NOMO-1 treated with DMSO at 0.1 percent for 48 hours (cell line): ENCODE data around the gene RANBP17.
"Not testable (repeated sequence)": the region's sequence is repeated elsewhere in the genome, so short reads cannot be mapped to it uniquely, and the experiment has no call there.

Source experiments
- DNase-seq: peaks from one replicate; lab custom pipeline; 2025; ENCODE audit not compliant: unreplicated experiment; lab: John Stamatoyannopoulos, UW

RANBP17 gene

DNA sequence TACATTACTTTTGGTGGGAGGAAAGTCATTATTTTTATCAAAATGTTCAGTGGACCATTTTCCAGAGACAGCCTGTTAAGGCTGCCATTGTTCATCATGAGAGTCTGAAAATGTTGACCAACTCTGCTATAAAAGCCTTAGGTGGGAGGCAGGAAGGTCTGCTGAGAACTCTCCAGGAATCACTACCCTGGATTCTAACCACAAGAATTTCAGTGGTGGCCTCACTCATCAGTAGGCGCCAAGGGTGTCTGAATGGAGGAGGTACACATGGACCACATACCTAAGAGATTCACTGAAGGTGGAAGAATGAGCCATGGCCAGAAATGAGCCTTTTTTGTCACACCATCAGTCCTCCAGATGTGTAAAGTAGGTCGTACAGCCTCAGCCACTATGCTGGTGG is 426.2 kb downstream of the RANBP17 start:
- DNase-seq = no peak

DNA sequence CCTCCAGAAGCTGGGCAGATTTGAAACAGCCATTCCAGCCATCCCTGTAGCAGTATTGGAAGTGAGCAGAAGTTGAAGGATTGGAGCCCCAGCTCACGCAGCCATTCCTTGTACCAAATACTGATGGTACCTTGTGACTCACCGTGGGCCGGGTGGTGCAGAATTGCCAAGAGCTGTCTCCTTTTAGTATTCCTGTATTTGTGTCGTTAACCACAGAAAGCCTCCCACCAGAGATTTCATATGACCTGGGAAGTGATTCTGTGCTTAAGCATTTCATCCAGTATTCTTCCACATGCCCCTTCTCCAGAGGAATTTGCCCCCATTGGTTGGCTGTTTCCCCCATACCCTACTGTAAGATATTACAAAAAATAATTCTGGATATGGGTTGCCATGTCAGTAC is 429.6 kb downstream of the RANBP17 start:
- no peak for DNase-seq

DNA sequence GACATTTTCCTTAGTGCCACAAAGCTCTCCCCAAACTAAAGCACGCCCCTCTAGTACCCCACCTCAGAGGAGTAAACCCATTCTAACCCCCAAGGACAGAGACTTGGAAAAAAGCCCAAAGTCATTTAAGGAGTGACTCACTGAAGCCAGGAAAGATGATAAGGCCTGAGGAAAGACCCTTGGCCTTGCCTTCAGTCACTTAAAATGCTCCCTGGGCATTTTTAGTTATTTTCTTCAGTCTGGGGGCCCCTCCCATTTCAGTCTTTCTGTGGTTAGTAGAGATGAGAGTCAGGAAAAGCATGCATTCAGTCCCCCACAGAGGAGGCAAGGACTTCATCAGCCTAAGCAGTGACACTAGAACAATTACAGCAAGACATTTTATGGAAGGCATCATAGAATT is 433.5 kb downstream of the RANBP17 start:
- no peak for DNase-seq

DNA sequence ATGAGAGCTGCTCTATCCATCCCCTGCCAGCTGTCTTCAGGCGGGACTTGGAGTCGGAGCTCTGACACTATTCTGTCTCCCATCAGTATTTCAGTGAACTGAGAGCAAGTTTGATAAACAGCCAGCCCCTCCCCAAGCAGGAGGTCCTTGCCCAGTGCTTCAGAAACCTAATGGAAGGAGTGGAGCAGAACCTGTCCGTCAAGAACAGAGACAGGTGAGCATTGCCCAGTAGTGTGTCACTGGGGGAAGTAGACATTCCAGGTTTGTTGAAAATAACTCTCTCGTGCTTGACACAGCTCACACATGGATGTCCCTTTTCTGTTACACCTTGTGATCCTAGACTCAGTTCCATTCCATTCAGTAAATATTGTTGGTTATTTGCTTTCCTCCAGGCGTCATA is 434.0 kb downstream of the RANBP17 start:
- DNase-seq = no peak

DNA sequence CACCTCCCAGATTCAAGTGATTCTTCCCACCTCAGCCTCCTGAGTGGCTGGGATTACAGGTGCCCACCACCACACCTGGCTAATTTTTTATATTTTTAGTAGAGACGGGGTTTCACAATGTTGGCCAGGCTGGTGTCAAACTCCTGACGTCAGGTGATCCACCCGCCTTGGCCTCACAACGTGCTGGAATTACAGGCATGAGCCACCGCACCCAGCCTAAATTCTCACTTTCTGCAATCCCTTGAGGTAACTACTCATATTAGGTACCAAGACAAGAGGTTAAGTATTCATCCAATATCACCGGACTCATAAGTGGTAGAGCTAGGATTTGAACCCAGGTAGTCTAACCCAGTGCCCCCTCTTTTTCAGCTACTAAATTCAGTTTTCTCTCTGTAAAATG is 436.1 kb downstream of the RANBP17 start:
- DNase-seq = not testable (repeated sequence)

DNA sequence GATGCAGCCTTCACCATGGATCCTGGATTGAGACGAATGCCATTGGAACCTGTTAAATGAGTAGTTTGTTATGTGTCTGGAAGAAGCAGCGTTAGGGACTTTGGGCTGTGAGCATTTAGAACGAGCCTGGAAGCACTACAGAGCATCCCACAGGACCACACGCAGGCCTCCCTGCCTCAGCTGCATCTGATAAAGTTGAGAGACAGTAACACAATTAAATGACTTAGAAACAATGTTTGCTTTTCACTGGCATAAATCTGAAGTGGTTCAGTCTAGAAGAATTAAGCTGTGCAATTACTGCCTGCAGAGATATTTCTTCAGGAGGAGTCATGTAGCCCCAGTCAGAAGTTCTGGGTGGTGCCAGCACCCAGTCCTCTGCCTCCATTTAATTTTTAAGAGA is 437.4 kb downstream of the RANBP17 start:
- no peak for DNase-seq

DNA sequence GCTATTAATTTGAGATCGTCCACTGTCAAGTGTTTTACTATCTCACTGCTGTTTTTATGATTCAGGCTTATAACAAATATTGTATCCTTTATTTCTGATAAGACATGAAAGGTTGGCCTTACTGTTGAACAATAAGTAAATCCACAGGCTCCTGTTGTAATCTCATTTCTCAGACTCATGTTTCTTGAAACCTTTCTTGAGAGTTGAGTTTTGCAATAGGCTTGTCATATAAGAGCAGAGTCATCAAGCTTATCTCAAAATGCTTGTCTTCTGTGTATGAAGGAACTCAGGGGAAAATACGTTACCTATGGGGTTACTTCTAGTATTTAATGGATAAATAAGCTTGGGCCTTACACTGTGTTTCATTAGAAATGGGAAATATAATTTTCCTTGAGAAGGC is 438.0 kb downstream of the RANBP17 start:
- DNase-seq = no peak

DNA sequence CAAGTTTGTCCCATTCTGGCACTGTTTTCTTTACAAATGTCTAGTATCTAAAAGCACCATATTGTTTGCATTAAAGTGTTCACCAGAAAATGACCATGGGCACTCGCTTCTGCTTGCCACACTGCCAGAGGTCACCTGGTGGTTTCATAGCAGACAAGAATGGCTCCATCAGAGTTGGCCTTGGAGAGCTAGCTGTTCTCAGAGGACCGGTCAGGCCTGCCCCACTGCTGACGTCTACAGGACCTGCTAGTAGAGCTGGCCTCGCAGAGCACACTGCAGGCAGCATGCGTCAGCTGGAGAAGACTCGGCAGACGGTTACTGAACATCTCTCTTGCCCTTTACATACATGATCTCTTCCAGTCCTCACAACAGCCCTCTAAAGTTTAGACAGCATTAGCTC is 438.5 kb downstream of the RANBP17 start:
- no peak for DNase-seq

DNA sequence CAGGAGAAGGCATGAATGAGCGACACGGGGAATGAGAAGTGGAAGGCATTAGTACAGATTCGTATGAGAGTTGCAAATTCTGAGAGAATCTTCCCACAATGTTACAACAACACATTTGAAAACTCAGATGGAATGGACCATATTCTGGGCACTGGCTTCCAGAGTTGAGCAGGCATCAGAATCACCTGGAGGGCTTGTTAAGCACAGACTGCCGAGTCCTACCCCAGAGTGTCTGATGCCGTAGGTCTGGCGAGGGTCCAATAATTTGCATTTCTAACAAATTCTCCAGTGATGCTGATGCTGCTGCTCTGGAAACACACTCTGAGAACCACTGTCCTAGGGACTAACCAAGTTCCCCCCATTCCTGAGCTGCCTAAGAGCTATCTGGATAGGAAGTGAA is 444.3 kb downstream of the RANBP17 start:
- no peak for DNase-seq

DNA sequence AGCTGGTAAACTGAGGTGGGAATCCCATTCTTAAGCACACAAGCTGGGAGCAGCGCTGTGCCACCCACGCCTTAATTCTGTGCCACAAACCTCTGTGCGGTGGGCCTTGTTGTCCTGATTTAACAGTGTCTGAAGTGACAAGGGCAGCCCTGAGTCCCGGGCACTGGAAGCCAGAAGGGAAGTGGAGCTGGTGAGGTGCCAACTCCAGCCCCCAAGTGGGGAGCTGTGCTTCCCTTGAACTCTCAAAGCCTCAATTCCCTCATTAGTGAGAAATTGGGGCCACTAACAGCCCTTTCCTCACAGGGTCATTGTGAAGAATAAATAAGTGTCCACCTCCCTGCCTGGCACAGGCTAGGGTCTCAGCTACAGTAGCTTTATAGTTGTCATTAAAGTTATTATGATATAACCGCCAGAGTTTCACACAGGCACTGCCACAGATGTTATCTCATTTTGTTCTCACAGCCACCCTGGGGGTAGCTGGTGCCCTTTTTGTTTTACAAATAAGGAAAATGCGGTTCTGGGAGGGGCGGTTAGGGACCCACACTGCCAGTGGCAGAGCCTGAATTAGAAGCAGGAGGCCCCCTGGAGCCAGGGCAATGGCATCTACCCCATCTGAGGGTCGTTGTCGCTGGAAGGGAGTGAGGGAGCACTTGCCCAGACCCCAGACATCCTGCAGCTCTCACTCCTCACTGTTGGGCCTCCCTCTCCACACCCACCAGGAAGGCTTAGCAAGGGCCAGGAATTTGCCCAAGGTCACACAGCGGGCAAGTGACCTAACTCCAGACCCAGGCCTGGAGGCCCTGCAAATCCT is 445.2 kb downstream of the RANBP17 start:
- DNase-seq = no peak

DNA sequence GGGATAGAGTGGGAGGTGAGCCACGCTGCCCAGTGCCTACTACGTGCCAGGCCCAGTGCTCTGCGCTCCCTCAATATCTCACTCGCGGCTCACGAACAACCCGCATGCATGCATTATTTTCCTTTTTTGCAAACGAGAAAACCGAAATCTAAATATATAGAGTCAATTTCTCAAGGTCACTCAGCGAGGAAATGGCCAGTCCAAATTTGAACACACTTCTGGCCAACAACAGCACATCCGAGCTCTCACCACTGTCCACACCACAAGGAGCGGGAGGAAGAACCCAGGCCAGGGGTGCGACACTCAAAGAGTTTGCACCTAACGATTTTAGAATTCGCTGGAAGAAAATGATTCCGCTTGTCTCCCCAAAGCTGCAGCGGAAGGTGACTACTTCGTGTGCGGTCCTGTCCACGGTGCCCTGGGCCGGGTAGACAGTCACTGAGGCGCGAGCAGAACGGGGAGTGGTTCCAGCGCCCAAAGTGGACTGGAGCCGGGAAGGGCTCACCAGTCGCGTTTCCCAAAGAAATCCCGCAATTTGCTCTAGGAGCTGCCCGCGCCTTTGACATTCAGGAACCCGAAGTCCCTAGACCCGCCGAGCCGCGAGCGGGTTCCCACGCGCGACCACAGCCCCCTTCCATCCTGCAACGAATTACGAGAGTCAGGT is 446.1 kb downstream of the RANBP17 start:
- no peak for DNase-seq

DNA sequence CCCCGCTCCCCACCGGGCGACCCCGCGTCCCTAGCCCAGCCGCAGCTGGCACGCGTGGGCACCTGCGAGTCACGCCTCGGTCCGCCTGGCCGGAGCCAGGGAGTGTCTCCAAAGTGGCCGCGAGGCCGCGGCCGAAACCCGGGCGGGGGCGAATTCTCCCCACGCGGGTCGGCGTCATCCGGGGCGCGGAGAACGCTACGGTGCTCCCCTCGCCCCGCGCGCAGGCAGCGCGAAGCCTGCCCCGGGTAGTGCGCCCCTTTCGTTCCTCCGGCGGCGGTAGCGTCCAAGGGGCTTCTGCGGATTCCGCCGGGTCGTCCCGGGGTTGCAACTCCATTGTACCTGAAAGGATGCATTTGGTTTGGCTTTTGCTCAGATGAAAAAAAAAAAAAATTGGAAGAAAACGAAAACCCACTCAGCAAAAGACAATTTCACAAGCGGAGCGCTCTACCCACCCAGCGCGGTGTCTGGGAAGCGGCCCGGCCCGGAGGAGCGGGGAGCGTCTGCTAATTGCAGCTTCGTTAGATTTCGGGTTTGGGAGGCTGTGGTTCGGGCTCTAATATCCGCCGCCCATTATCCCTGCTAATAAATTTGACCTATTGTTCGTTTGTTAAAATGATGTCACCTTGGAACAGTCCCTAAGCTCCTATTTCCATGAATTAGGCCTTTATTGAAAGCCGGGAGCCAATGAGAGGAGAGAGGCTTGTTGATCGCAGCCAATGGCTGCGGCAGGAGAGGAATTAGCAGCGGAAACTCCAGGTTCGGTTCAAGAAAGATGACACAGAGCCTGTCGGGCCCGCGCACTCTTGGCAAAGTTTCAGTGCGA is 446.8 kb downstream of the RANBP17 start, which contains the start of gene TLX3:
Gene TLX3, plus strand, starts transcription at position 796 of the 823 bp plus-strand sequence. CDS start 118 bp downstream, outside the sequence.
- DNase-seq = no peak

DNA sequence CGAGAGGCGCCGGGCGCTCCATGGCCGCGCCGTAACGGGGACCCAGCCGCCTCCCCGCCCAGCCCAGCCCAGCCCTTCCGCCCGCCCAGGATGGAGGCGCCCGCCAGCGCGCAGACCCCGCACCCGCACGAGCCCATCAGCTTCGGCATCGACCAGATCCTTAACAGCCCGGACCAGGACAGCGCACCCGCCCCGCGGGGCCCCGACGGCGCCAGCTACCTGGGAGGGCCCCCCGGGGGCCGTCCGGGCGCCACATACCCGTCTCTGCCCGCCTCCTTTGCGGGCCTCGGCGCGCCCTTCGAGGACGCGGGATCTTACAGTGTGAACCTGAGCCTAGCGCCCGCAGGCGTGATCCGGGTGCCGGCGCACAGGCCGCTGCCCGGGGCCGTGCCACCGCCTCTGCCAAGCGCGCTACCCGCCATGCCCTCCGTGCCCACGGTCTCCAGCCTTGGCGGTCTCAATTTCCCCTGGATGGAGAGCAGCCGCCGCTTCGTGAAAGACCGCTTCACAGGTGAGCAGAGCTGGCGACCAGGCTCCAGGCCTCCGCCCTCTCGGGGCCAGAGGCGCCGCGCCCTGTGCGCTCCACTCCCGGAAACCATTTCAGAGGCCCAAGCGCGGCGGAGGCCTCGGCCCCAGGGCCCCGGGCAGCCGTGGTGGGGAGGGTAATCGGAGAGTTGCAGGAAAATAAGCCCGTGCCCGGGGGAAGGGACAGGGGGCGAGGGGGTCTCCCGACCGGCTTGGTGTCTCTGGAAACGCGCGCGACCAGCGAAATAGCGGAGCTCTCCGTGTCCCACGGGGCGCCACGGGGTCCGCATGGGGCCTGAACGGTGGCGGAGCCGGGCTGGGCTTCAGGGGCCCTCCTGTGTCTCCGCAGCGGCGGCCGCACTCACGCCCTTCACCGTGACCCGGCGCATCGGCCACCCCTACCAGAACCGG is 447.7 kb downstream of the RANBP17 start:
- DNase-seq = no peak

DNA sequence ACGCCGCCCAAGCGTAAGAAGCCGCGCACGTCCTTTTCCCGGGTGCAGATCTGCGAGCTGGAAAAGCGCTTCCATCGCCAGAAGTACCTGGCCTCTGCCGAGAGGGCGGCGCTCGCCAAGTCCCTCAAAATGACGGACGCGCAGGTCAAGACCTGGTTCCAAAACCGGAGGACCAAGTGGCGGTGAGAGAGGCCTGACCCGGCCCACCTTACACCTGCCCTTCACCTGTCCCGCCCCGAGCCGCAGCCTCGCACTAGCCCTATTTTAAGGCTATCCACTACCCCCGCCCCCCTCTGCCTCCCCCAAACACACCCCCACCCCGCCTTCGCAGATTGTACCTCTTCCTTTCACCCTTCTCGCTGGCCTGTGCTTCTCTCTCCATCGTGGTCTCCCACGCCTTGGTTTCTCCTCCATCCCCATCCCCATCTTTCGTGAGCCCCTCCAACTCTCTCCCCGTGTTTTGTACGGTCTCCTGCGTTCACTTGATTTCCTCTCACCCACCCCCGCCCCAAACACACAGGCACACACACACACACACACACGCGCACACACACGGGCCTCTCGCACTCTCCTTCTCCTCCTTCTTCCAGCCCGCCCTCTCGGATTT is 448.5 kb downstream of the RANBP17 start:
- no peak for DNase-seq

DNA sequence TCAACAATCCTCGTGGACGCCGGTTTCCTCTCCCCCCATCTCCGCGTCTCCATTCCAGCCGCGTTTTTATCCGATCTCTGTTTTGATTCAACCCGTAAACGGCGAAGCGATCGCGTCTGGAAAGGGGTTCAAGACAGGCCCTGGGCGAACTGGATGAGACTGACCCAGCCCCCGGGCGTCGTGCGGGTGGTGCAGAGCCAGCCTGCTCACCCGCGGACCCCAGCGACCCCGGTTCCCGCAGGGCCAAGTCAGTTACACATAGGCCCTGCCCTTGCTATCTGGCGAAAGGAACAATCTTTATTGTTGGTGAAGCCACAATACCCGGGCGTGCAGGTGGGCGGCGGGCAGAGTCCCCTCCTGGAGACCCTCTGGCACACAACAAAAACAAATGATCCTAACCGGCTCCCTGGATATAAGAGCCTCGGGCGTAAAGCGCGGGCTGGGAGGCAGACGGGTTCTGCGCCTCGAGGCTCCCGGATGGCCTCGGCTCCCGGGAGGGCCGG is 449.1 kb downstream of the RANBP17 start:
- DNase-seq = no peak

DNA sequence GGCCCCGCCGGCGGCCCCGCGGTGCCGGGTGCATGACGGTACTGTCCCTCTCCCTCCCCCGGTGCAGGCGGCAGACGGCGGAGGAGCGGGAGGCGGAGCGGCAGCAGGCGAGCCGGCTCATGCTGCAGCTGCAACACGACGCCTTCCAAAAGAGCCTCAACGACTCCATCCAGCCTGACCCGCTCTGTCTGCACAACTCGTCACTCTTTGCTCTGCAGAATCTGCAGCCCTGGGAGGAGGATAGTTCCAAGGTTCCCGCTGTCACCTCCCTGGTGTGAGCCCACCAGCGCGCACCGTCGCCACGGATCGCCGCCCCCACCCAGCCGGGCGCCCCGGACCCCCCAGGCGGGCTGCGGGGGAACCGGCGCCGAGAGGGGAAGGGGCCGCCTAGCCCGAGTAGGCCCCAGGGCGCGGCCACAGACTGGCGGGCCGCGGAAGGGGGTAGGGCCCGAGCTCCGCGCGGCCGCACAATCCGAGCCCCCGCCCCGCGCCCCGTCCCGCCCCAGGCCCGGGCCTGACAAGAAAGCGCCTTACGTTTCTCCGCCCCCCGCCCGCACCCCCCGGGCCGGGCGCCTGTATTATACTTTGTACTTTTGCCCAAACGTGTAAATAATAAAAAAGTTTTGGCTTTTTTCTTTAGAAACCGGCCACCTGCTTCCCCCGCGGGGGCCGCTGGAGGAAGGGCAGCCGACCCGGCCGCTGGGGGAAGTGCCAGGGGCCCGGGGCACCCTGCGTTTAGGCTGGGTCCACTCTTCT is 449.7 kb downstream of the RANBP17 start:
- peak; percentile 31 for DNase-seq

DNA sequence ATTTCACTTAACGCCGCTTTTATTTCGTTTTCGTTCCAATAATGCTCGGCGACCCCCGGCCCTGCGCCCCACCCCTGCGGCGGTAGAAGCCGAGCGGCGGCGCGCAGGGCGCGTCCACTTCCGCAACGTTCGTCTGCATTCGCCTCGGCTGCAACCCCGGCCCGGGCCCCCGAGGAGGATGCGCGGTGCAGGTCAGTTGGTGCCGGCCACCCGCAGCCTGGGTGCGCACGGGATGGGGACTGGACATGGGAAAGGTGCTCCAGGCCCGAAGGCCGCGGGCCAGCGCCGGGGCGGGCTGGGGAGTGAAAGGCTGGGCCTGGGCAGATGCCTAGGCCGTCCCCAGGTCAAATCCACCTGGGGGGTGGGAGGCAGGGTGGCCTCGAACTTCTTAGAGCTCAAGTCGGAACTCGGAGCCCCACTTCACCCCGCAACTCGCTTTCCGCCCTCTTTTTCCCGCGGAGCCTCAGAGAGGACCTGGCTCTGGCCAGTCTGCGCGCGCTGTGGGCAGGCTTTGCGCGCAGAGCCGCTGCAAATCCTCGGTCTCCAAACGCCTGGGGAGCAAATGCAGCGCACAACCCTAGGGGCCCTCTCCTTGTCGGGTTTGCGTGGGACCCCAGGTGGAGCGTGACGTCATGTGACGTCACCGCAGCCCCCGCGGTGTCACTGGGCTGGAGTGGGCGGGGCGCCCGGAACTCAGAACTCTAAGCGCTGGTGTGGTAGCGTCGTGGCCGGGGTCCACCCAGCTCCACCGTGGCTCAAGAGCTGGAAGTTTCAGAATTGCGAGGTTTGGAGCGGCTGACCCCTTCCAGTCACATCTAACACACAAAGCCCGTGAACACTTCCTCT is 450.5 kb downstream of the RANBP17 start:
- peak; percentile 36 for DNase-seq

DNA sequence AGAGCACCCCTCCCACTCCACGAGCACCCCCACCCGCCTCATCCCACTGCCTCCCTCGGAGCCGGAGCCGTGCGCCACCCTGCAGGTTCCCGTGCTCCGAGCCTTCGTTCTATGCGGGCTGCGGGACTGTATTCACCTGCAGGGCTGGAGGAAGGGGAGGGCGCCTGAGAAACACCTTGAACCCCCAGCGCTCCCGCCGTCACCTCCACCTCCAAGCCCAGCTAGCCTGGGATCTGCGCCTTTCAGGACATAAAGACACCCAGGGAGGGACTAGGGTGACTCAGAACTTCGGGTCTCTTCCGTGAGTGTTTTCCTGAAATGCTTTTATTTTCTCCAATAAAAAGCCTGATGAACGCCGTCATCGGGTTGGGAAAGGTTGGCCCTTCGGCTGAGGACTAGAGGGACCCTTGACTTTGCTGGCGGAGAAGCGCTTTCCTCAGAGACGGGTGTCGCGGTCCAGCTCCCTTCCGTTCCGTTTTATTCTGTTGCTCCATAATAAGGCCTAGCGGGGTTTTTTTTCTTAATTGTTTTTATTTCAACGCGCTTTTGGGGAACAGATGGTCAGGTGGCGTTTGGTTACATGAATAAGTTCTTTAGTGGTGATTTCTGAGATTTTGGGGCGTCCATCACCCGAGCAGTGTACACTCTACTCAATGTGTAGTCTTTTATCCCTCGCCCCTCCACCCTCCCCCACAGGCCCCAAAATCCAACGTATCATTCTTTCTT is 451.8 kb downstream of the RANBP17 start:
- DNase-seq = no peak
